ENCODE data around the gene ZNF664. TPM values are rescaled to one million over a fixed set of nuclear protein-coding genes. Genes with fewer than 3 reads are reported as not detected.

The ZNF664 gene
- total RNA-seq, 6 donors from 2014 or later: 49.1 to 112 (median 91.8) TPM

DNA sequence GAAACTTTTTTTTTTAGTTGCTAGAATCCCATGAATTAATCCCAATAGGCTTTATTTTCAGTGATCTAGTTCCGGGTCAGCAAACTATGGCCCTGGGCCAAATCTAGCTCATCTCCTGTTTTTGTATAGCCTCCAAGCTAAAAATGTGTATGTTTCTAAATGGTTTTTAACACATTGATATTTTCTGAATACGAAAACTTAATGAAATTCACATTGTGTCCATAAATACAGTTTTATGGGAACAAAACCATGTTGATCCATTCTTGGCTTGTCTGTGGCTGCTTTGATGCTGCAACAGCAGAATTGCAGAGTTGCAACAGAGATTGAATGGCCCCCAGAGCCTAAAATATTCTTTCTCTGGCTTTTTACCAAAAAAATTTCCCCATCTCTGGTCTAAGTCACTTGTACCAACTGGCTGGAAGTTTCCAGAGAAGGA is 47.5 kb downstream of the ZNF664 start:
- 82 to 93% methylated on average over 2 of the region's 2 CpGs for WGBS, 2 donors
- TF ChIP-seq POLR2A (IDR thresholded peaks at IDR 0.05) (no peak), EP300 (IDR thresholded peaks at IDR 0.05) (no peak), POLR2AphosphoS5 (IDR thresholded peaks at IDR 0.05) (no peak)
- TF ChIP-seq, protein P1, sequence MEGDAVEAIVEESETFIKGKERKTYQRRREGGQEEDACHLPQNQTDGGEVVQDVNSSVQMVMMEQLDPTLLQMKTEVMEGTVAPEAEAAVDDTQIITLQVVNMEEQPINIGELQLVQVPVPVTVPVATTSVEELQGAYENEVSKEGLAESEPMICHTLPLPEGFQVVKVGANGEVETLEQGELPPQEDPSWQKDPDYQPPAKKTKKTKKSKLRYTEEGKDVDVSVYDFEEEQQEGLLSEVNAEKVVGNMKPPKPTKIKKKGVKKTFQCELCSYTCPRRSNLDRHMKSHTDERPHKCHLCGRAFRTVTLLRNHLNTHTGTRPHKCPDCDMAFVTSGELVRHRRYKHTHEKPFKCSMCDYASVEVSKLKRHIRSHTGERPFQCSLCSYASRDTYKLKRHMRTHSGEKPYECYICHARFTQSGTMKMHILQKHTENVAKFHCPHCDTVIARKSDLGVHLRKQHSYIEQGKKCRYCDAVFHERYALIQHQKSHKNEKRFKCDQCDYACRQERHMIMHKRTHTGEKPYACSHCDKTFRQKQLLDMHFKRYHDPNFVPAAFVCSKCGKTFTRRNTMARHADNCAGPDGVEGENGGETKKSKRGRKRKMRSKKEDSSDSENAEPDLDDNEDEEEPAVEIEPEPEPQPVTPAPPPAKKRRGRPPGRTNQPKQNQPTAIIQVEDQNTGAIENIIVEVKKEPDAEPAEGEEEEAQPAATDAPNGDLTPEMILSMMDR (IDR thresholded peaks at IDR 0.05): no peak
- DNase-seq (no peak), ATAC-seq (ENCODE audit: low FRiP score in 2 of 2) (peak in 1 of 2 donors; percentile 33)
- H3K4me1 ChIP-seq: no peaks in the 10 kb centered on the region
- H3K9me3 ChIP-seq: no peaks in the 10 kb centered on the region
- no peaks in the 10 kb centered on the region for H3K36me3 ChIP-seq
- no peak overlapping the region for H3K4me3 ChIP-seq
- H3K27ac ChIP-seq: peak overlapping the region in 1 of 4 donors; percentile 21
- no peaks in the 10 kb centered on the region for H3K27me3 ChIP-seq

DNA sequence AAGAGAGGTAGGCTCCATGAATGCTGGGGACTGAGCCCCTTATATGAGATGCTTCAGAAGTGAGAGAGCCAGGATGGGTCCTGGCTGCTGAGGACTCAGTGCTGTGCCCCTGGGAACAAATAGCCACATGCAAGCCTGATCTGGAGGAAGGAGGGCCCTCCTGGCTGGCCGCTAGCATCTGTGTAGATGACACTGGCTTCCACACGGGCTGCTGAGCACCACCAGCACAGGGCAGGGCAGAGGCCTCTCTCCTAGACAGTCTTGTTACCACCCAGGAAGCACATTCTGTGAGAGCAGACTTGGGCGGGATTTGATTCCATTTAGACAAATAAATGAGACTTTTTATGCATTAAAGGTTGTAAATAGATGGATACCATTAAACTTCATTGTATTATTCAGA is 48.0 kb downstream of the ZNF664 start:
- peak; percentile 17 to 30 for ATAC-seq (ENCODE audit: low FRiP score in 2 of 2)
- no peak for DNase-seq
- no peaks in the 10 kb centered on the region for H3K9me3 ChIP-seq
- H3K27ac ChIP-seq: peak overlapping the region in 1 of 4 donors; percentile 21
- WGBS, 2 donors: 79 to 85% methylated on average over 3 of the region's 3 CpGs
- TF ChIP-seq EP300 (IDR thresholded peaks at IDR 0.05) (no peak), POLR2AphosphoS5 (IDR thresholded peaks at IDR 0.05) (no peak), POLR2A (IDR thresholded peaks at IDR 0.05) (no peak)
- TF ChIP-seq, protein P1 (IDR thresholded peaks at IDR 0.05): no peak
- no peaks in the 10 kb centered on the region for H3K36me3 ChIP-seq
- H3K27me3 ChIP-seq: no peaks in the 10 kb centered on the region
- no peaks in the 10 kb centered on the region for H3K4me1 ChIP-seq
- no peak overlapping the region for H3K4me3 ChIP-seq

DNA sequence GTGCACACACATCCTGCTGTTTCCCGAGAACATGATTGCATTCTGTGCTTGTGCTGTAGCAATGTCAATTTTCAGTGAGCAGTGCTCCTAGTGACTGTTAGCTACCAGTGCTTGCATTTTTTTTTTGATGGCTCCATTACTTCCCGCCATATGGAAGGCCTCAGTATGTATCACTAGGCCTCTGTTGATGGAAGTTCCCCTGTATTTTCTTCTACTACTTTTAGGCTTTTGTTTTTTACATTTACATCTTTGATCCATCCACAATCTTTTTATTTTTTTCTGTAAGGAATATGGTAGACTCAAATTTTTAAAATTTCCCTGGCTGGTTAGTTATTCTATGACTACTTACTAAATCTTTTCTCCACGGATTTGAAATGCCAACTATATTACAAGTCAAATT is 49.1 kb downstream of the ZNF664 start:
- Histone ChIP-seq H3K36me3 (no peaks in the 10 kb centered on the region), H3K27ac (no peak overlapping the region), H3K27me3 (no peaks in the 10 kb centered on the region), H3K4me1 (no peaks in the 10 kb centered on the region), H3K4me3 (no peak overlapping the region), H3K9me3 (no peaks in the 10 kb centered on the region)
- TF ChIP-seq POLR2A (IDR thresholded peaks at IDR 0.05): no peak
- TF ChIP-seq POLR2AphosphoS5 (IDR thresholded peaks at IDR 0.05): no peak
- no peak for TF ChIP-seq EP300 (IDR thresholded peaks at IDR 0.05)
- TF ChIP-seq, protein P1 (IDR thresholded peaks at IDR 0.05): no peak
- DNase-seq: no peak
- no peak for ATAC-seq (ENCODE audit: low FRiP score in 2 of 2)
- 82 to 88% methylated on average over 3 of the region's 3 CpGs for WGBS, 2 donors

DNA sequence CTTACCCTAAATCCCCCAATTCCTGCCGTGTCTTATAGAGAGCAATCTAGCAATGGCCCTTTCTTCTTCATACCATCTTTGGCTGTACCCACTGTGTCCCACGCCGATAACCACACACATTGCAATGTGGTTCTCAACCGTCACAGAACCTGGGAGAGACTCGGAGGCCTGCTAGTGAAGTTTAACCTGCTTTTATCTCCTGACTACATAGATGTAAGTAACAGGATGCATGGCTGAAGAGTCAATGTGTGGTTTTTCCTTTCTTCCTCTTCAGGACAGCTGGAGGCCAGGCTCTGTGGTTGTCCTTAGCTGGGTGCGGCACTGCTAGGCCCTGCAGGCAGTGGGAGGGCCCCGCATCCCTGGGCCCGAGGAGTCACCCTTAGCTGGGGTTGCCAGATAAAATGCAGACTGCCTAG is 51.3 kb downstream of the ZNF664 start:
- TF ChIP-seq EP300 (IDR thresholded peaks at IDR 0.05): no peak
- TF ChIP-seq, protein P1 (IDR thresholded peaks at IDR 0.05): no peak
- Histone ChIP-seq H3K4me1 (no peaks in the 10 kb centered on the region), H3K9me3 (no peaks in the 10 kb centered on the region), H3K27me3 (no peaks in the 10 kb centered on the region), H3K4me3 (no peak overlapping the region), H3K36me3 (no peaks in the 10 kb centered on the region), H3K27ac (no peak overlapping the region)
- DNase-seq: no peak
- WGBS, 2 donors: 56 to 79% methylated on average over 8 of the region's 8 CpGs
- ATAC-seq (ENCODE audit: low FRiP score in 2 of 2): peak in 1 of 2 donors; percentile 49

DNA sequence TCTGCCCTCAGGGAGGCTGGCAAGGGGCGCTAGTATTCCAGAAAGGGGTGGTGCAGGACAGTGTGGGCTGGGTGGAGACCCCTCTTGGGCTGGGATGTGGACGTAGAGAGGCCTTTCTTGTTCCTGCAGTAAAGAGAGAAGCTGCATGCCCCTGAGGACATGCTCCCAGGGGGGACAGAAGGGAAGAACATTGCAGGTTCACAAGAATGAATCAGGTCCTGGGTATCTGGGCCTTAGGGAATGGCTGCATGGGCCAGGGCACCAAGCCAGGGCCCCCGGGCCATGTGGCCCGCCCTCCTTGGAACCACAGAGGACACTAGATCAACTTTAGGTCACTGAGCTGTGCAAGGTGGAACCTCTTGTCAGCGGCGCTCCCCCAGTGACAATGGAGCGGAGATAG is 51.8 kb downstream of the ZNF664 start:
- no peaks in the 10 kb centered on the region for H3K27me3 ChIP-seq
- TF ChIP-seq, protein P1 (IDR thresholded peaks at IDR 0.05): no peak
- TF ChIP-seq POLR2A (IDR thresholded peaks at IDR 0.05) (no peak), POLR2AphosphoS5 (IDR thresholded peaks at IDR 0.05) (no peak), EP300 (IDR thresholded peaks at IDR 0.05) (no peak)
- H3K4me1 ChIP-seq: no peaks in the 10 kb centered on the region
- no peak for DNase-seq
- no peaks in the 10 kb centered on the region for H3K36me3 ChIP-seq
- no peaks in the 10 kb centered on the region for H3K9me3 ChIP-seq
- 72 to 89% methylated on average over 5 to 7 of the region's 7 CpGs for WGBS, 2 donors
- H3K4me3 ChIP-seq: no peak overlapping the region
- no peak overlapping the region for H3K27ac ChIP-seq
- ATAC-seq (ENCODE audit: low FRiP score in 2 of 2): no peak

Data from upper lobe of left lung (tissue), 6 donors.